GM19324 (cell line): ENCODE measurements around the gene MRPS5.
"Not testable (repeated sequence)": the region's sequence is repeated elsewhere in the genome, so short reads cannot be mapped to it uniquely, and the experiment has no call there.

Source experiments
- ATAC-seq: cut with Tn5 transposase; IDR thresholded peaks from one replicate; pipeline ENCODE4 v1.9.1; 2021; ENCODE audit warnings: mild to moderate bottlenecking, moderate library complexity; ENCODE audit not compliant: unreplicated experiment, low FRiP score

The MRPS5 gene

GRCh38 chr2:95048825-95049682 lies 72.6 kb downstream of the MRPS5 start:
- no peak for ATAC-seq

- ATAC-seq = no peak
Measured at GRCh38 chr2:95047629-95048510, 73.7 kb downstream of the MRPS5 start.

- ATAC-seq = no peak
Measured at GRCh38 chr2:95046371-95047112, 75.1 kb downstream of the MRPS5 start.

- no peak for ATAC-seq
Measured at GRCh38 chr2:95044601-95045000, 77.0 kb downstream of the MRPS5 start.

GRCh38 chr2:95043300-95044093 lies 78.1 kb downstream of the MRPS5 start:
- no peak for ATAC-seq

GRCh38 chr2:95042472-95043271 lies 78.9 kb downstream of the MRPS5 start:
- ATAC-seq = no peak

- no peak for ATAC-seq
Measured at GRCh38 chr2:95041824-95042442, 79.7 kb downstream of the MRPS5 start.

- no peak for ATAC-seq
Measured at GRCh38 chr2:95041060-95041823, 80.4 kb downstream of the MRPS5 start.

GRCh38 chr2:95040426-95040825 lies 81.2 kb downstream of the MRPS5 start:
- ATAC-seq = no peak

GRCh38 chr2:95039978-95040377 lies 81.6 kb downstream of the MRPS5 start:
- no peak for ATAC-seq

GRCh38 chr2:95039363-95039762 lies 82.2 kb downstream of the MRPS5 start:
- ATAC-seq = no peak

- no peak for ATAC-seq
Measured at GRCh38 chr2:95038635-95039298, 82.8 kb downstream of the MRPS5 start.

- not testable (repeated sequence) for ATAC-seq
Measured at GRCh38 chr2:95037841-95038585, 83.6 kb downstream of the MRPS5 start.

- no peak for ATAC-seq
Measured at GRCh38 chr2:95037384-95037839, 84.2 kb downstream of the MRPS5 start.

- ATAC-seq = no peak
Measured at GRCh38 chr2:95036596-95037383, 84.8 kb downstream of the MRPS5 start.
